ENCODE results near the gene LDLRAD4.

The LDLRAD4 gene

DNA sequence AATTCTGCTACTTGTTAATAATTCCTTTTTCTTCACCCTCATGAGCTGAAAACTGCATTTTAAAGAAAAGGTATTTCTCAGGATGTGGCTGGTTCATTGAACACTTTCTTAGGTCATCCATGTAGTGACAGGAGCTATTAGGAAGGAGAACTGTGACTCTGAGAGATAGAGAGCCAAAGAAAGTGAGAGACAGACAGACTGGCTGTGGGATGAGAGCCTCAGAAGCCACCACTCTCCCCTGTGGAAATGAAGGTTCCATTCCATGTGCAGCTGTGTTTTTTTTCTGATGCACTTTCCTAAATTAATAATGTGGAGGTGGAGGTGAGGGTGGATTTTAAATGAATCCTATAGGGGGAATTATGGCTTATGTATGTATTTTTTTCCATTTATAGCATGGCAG is 394.5 kb downstream of the LDLRAD4 start:
- in situ Hi-C loops (cut with MboI; ENCODE audit: low sequenced_read_pairs): loop anchor here (25.0 kb wide), 4 partner anchors 101 to 1101 kb away; no protein-coding TSS in a partner anchor

DNA sequence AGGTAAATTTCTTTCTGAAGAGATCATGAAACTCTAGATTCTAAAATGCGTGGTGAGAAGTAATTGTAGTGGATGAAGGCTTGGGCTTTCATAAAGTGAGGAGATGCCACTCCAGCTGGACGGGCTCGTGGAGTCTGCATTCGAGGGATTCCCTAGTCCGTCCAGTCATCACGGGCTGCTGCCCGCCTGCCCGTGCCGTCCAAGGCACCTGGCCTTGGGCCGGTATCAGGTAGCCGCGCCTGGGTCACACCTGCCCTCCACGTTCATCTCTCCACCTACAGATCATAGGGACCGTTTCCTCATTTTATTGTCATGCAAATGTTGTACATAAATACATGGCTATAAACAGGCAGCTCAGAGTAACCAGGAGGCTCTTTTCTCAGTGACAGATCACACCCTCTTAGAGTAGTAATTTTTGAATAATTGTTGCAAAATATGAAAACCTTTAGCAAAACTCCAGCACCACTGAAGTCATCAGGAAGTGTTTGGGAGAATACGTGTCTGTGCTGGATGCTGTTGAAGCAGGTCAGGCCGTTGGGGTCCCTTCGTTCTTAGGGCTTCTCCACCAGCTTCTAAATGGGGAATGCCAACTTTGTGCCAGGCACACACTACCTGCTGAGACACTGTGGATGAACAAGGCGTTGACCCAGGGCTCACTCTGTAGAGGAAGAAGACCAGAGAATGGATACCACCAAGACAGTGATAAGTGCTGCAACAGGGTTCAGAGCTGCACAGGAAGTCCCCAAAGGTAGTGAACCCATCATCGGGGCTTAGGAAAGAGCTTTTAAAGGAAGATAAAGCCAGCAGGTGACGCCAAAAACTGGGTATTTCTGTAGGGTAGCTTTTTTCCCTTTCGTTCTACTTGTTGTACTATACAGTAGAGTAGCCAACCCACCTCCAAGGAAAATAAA is 395.3 kb downstream of the LDLRAD4 start:
- in situ Hi-C loops (cut with MboI; ENCODE audit: low sequenced_read_pairs): loop anchor here (25.0 kb wide), 4 partner anchors 102 to 1102 kb away; no protein-coding TSS in a partner anchor

DNA sequence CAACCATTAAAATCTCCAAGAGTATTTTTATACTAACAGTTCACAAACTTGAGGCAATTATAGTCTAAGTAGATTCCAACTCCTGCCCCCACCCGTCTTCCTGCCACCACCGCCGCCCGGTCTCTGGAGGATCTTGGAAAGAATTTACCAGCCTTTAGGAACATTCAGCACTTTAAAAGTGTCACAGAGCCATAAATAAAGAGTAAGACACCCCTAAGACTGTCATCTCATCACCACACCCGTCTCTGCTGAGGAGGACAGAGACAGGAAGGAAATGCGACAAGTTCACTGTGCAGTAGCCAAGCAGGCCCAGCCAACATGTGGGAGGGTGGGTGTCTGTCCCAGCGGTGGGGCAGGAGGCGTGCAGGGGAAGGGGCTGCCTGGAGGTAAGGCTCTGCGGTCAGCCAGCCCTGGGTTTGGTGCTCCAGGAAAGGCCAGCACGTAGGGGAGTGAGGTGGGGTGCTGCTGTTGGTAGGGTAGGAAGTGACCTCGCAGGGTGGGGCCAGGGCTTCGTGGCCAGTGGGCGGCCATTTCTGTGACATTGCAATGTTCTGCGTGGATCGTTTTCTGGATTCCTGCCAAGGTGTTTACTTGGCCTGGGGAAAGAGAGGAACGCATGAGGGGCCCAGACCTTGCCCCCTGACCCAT is 396.2 kb downstream of the LDLRAD4 start:
- in situ Hi-C loops (cut with MboI; ENCODE audit: low sequenced_read_pairs): loop anchor here (25.0 kb wide), 4 partner anchors 102 to 1102 kb away; no protein-coding TSS in a partner anchor

GRCh38 chr18:13615432-13615861 is 396.9 kb downstream of the LDLRAD4 start:
- in situ Hi-C loops (cut with MboI; ENCODE audit: low sequenced_read_pairs): loop anchor here (25.0 kb wide), 4 partner anchors 103 to 1103 kb away; no protein-coding TSS in a partner anchor

- in situ Hi-C loops (cut with MboI; ENCODE audit: low sequenced_read_pairs): loop anchor here (25.0 kb wide), 4 partner anchors 104 to 1104 kb away; no protein-coding TSS in a partner anchor
Measured at GRCh38 chr18:13616041-13616440, 397.5 kb downstream of the LDLRAD4 start.

DNA sequence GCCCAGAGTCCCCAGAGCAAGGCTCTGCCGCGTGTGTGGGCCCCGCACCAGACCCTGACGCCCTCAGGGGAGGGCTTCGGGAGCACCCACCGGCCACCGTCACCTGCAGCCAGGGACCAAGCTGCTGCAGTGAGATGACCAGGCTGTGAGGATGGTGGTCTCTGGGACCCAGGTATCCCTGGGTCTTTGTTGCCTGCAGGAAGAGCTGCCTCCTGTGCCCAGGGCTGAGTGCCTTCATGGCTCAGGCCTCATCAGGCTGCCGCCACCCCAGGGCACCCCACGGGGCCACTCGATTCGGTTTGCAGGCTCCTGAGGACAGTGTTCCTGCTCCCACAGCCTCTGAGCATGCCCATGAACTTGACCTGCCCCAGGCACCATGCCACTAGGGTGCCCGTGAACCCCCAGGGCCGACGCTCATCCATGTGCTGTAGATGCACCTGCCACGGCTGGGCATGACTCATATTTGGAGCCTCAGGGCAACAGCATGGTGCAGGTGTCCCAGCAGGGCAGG is 398.0 kb downstream of the LDLRAD4 start:
- in situ Hi-C loops (cut with MboI; ENCODE audit: low sequenced_read_pairs): loop anchor here (25.0 kb wide), 4 partner anchors 104 to 1104 kb away; no protein-coding TSS in a partner anchor

- in situ Hi-C loops (cut with MboI; ENCODE audit: low sequenced_read_pairs): loop anchor here (25.0 kb wide), 4 partner anchors 106 to 1106 kb away; no protein-coding TSS in a partner anchor
Measured at GRCh38 chr18:13617826-13618515, 399.4 kb downstream of the LDLRAD4 start.

GRCh38 chr18:13618760-13619438 is 400.3 kb downstream of the LDLRAD4 start:
- in situ Hi-C loops (cut with MboI; ENCODE audit: low sequenced_read_pairs): loop anchor here (25.0 kb wide), 4 partner anchors 107 to 1107 kb away; no protein-coding TSS in a partner anchor

- in situ Hi-C loops (cut with MboI; ENCODE audit: low sequenced_read_pairs): loop anchor here (25.0 kb wide), 4 partner anchors 107 to 1107 kb away; no protein-coding TSS in a partner anchor
Measured at GRCh38 chr18:13619505-13620205, 401.1 kb downstream of the LDLRAD4 start.

DNA sequence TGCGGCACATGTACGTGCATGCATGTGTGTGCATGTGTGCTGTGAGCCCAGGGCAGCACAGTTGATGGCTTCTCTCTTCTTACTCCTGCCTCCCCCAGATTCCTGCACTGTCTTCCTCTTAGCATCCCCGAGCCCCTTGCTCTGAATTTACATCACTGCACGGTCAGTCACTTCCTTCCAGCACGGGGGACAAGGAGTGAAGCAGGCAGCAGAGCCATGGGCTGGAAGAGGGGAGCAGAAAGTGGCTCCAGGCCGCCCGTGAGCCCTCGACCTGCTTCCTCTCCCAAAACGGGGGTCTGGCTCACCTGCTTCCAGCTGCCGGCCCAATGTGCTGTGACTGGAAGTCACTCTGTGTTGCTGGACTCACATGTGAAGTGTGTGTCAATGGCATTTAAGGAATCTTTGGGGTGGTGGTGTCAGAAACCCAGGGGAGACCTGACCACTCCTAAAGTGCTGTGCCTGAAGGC is 401.7 kb downstream of the LDLRAD4 start:
- in situ Hi-C loops (cut with MboI; ENCODE audit: low sequenced_read_pairs): loop anchor here (25.0 kb wide), 4 partner anchors 108 to 1108 kb away; no protein-coding TSS in a partner anchor

DNA sequence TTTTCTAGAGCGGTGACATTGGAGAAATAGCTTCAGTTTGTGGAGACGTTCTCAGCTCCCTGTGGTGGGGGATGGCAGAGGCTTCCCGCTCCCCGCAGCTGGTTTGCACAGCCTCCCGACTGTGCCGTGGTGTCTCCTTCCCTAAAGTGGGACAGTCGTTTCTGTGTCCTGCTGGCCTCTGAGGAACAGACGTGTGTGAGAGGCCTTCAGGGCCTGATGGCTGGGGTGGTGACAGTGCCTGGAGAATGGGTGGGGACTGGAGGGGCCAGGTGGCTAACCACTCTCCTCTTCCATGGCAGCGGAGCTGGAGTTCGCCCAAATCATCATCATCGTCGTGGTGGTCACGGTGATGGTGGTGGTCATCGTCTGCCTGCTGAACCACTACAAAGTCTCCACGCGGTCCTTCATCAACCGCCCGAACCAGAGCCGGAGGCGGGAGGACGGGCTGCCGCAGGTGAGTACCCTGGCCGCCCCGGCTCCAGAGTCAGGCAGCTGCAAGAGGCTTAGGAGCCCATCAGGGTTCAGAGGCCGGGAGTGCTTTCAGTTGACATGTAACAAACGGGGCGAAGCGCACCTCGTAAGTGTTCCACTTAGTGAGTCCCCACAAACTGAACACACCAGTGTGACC is 402.4 kb downstream of the LDLRAD4 start:
- in situ Hi-C loops (cut with MboI; ENCODE audit: low sequenced_read_pairs): loop anchor here (25.0 kb wide), 4 partner anchors 109 to 1109 kb away; no protein-coding TSS in a partner anchor

GRCh38 chr18:13621446-13621849 is 402.9 kb downstream of the LDLRAD4 start:
- in situ Hi-C loops (cut with MboI; ENCODE audit: low sequenced_read_pairs): loop anchor here (25.0 kb wide), 4 partner anchors 109 to 1109 kb away; no protein-coding TSS in a partner anchor

DNA sequence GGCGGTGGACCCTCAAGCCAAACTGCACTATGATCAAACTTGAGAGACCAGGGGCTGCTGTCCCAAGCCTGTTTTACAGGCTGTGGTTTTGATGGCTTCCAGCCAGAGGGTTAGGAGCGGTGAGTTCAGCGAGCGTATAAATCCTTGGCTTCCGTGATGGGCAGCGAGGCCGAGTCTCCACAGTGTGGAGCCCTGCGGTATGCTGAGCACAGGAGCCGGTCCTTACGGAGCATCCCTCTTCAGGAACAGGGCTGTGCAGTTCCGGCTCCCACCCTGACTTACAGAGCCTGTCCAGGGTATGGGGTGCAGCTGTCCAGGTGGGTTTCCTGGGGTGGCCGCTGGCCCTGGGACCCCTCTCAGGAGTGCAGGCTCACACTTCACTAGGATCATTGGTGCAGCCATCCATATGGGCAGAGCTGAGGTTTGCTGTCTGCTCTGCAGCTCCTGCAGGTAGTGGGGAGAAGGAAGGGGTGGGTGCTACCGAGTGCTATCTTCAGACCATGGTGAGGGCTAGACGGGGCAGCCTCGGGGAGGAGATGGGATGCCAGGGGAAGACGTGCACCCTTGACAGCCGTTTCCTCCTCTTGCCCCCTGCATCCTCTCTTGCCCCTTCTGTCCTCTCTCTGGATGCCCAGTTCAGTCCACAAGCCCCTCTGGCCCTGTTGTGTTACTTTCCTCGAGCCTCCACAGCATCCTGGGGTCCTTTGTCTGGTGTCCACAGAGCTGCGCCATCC is 403.5 kb downstream of the LDLRAD4 start:
- in situ Hi-C loops (cut with MboI; ENCODE audit: low sequenced_read_pairs): loop anchor here (25.0 kb wide), 4 partner anchors 110 to 1110 kb away; no protein-coding TSS in a partner anchor

DNA sequence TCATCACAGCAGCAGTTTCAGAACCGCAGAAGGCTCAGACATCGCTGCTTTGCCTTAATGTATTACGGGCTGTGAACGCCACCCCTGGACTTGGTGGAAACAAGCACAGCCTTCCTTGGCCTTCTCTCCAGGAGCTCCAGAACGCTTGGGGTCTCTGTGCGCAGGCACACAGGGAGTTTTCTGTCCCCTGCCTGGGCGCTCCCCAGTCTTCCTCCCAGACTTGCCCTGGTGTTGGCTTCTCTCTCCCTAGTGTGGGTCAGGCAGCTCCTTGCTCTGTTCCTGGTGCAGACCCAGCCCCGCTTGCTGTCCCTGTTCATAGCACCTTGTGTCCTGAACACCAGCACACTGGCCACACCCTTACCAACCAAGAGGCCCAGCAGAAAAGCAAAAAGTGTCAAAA is 404.2 kb downstream of the LDLRAD4 start:
- in situ Hi-C loops (cut with MboI; ENCODE audit: low sequenced_read_pairs): loop anchor here (25.0 kb wide), 4 partner anchors 110 to 1110 kb away; no protein-coding TSS in a partner anchor

DNA sequence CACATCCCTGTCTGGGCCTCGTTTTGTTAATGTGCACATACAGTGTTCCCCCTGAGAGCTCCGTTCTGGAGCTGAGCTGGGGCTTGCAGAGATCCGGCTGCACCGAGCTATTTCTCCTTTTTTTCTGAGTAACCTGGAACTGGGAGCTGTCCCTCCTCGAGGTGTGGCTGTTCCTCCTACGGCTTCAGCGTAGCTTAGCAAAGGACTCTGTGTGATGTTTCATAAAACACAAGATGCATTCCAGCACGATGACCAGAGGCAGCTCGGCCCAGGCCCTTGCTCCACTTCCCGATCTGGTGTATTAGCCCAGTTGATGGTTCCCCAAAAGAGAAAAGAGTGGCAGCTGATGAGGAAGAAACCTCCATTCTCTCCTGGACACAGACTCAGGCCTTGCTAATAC is 404.8 kb downstream of the LDLRAD4 start:
- in situ Hi-C loops (cut with MboI; ENCODE audit: low sequenced_read_pairs): loop anchor here (25.0 kb wide), 4 partner anchors 111 to 1111 kb away; no protein-coding TSS in a partner anchor

GRCh38 chr18:13623871-13624270 is 405.3 kb downstream of the LDLRAD4 start:
- in situ Hi-C loops (cut with MboI; ENCODE audit: low sequenced_read_pairs): loop anchor here (25.0 kb wide), 4 partner anchors 112 to 1112 kb away; no protein-coding TSS in a partner anchor

GRCh38 chr18:13624563-13625237 is 406.1 kb downstream of the LDLRAD4 start:
- in situ Hi-C loops (cut with MboI; ENCODE audit: low sequenced_read_pairs): loop anchor here (25.0 kb wide), 4 partner anchors 112 to 1112 kb away; no protein-coding TSS in a partner anchor

All from HL-60/S4 (cell line).